Thymus (tissue), 11 donors: Measurements from ENCODE around the gene ATG4A. TPM values are rescaled to one million over a fixed set of nuclear protein-coding genes. Genes with fewer than 3 reads are reported as not detected.
A peak's percentile ranks its signal among the peaks of the same experiment; 100 is the strongest.

Experiments used
- DNase-seq, 9 donors: peaks; one replicate each; pipeline ENCODE4 v3.0.0-alpha.2; 2013; ENCODE audit warnings: low spot score in 9 of 9, low read depth in 6 of 9, missing footprints in 1 of 9
- H3K27ac ChIP-seq, 2 donors: one replicate each; pipeline ENCODE4 v1.5.1; 2013; ENCODE audit warnings: control low read depth in 1 of 2, low read depth in 1 of 2, low read length in 1 of 2, mild to moderate bottlenecking in 1 of 2, moderate library complexity in 1 of 2
- H3K27me3 ChIP-seq, 2 donors: one replicate each; pipeline ENCODE4 v1.5.1; 2013; ENCODE audit warnings: low read length in 1 of 2; ENCODE audit not compliant: control insufficient read depth in 2 of 2, insufficient read depth in 1 of 2
- H3K36me3 ChIP-seq, 2 donors: one replicate each; pipeline ENCODE4 v1.5.1; 2013; ENCODE audit warnings: low read length in 1 of 2, mild to moderate bottlenecking in 1 of 2, moderate library complexity in 1 of 2; ENCODE audit not compliant: control insufficient read depth in 2 of 2, insufficient read depth in 2 of 2
- H3K4me1 ChIP-seq, 2 donors: one replicate each; pipeline ENCODE4 v1.5.1; 2013; ENCODE audit warnings: low read length in 2 of 2; ENCODE audit not compliant: control insufficient read depth in 2 of 2, insufficient read depth in 2 of 2
- H3K4me3 ChIP-seq, 2 donors: one replicate each; pipeline ENCODE4 v1.5.1; 2013; ENCODE audit warnings: low read length in 2 of 2, control low read depth in 1 of 2, mild to moderate bottlenecking in 1 of 2
- H3K9me3 ChIP-seq, 2 donors: one replicate each; pipeline ENCODE4 v1.5.1; 2013; ENCODE audit warnings: low read length in 1 of 2, mild to moderate bottlenecking in 1 of 2; ENCODE audit not compliant: control insufficient read depth in 2 of 2, insufficient read depth in 1 of 2
- WGBS: extraction: QIAGEN DNeasy Blood & Tissue Kit; methylation state at CpG from one replicate; pipeline ENCODE4 v1.1.7; 2013; 5-methylcytosine and 5-hydroxymethylcytosine counted together
- polyA plus RNA-seq: library from polyadenylated mRNA; stranded (reverse); fragments of 200-250 nt; gene quantifications from one replicate; pipeline ENCODE4 v1.2.3, GENCODE V29; 2013
- total RNA-seq: library from RNA; stranded (reverse); fragments of 120-200 nt; gene quantifications from one replicate; pipeline ENCODE4 v1.2.4, GENCODE V29; 2013
- donor health status: healthy.

Gene ATG4A
- total and polyA plus RNA-seq, 2 donors, result 14.7 to 18.2 TPM

- no peaks in the 10 kb centered on the region for H3K36me3 ChIP-seq
- DNase-seq, result no peak
- no peaks in the 10 kb centered on the region for H3K27me3 ChIP-seq
- WGBS, result 65% methylated on average over 1 of the region's 1 CpG
- no peak overlapping the region for H3K4me3 ChIP-seq
- no peaks in the 10 kb centered on the region for H3K9me3 ChIP-seq
- H3K4me1 ChIP-seq, result no peaks in the 10 kb centered on the region
- H3K27ac ChIP-seq, result no peak overlapping the region
Measured at GRCh38 chrX:108068121-108068520, 23.5 kb upstream of the ATG4A start.

DNA sequence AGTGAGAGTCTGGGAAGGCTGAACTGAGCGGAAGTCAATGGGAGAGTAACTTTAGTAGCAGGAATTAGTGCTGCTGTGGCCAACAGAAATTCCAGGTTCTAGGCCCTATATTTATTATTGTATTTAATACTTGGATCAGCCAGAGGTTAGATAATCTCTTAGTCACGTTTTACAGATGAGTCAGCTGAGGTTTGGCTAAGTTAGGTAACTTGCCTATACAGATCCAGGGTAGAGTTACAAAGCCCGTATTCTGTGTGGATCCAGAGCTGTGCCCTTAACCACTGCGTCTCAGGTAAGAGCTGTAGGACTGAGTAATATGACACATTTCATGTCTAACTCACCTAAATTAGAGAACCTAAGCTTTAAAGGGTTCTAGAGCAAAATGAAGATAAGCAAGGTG is 20.7 kb upstream of the ATG4A start:
- Histone ChIP-seq H3K9me3 (no peaks in the 10 kb centered on the region), H3K36me3 (no peaks in the 10 kb centered on the region), H3K27me3 (no peaks in the 10 kb centered on the region), H3K27ac (no peak overlapping the region), H3K4me3 (no peak overlapping the region), H3K4me1 (no peaks in the 10 kb centered on the region)
- 90% methylated on average over 4 of the region's 4 CpGs for WGBS
- no peak for DNase-seq

GRCh38 chrX:108071578-108071977 is 20.0 kb upstream of the ATG4A start:
- no peak overlapping the region for H3K27ac ChIP-seq
- H3K4me3 ChIP-seq, result no peak overlapping the region
- WGBS, result 92% methylated on average over 1 of the region's 1 CpG
- H3K9me3 ChIP-seq, result no peaks in the 10 kb centered on the region
- no peak for DNase-seq
- H3K36me3 ChIP-seq, result no peaks in the 10 kb centered on the region
- H3K27me3 ChIP-seq, result no peaks in the 10 kb centered on the region
- no peaks in the 10 kb centered on the region for H3K4me1 ChIP-seq

GRCh38 chrX:108072746-108073145 is 18.8 kb upstream of the ATG4A start:
- WGBS, result 82% methylated on average over 5 of the region's 5 CpGs
- Histone ChIP-seq H3K4me1 (no peaks in the 10 kb centered on the region), H3K27ac (no peak overlapping the region), H3K36me3 (no peaks in the 10 kb centered on the region), H3K27me3 (no peaks in the 10 kb centered on the region), H3K9me3 (no peaks in the 10 kb centered on the region), H3K4me3 (no peak overlapping the region)
- no peak for DNase-seq

- H3K4me1 ChIP-seq, result no peaks in the 10 kb centered on the region
- no peaks in the 10 kb centered on the region for H3K9me3 ChIP-seq
- WGBS, result 98% methylated on average over 2 of the region's 2 CpGs
- H3K27me3 ChIP-seq, result no peaks in the 10 kb centered on the region
- no peak overlapping the region for H3K4me3 ChIP-seq
- no peak for DNase-seq
- H3K27ac ChIP-seq, result no peak overlapping the region
- no peaks in the 10 kb centered on the region for H3K36me3 ChIP-seq
Measured at GRCh38 chrX:108081110-108081509, 10.5 kb upstream of the ATG4A start.

DNA sequence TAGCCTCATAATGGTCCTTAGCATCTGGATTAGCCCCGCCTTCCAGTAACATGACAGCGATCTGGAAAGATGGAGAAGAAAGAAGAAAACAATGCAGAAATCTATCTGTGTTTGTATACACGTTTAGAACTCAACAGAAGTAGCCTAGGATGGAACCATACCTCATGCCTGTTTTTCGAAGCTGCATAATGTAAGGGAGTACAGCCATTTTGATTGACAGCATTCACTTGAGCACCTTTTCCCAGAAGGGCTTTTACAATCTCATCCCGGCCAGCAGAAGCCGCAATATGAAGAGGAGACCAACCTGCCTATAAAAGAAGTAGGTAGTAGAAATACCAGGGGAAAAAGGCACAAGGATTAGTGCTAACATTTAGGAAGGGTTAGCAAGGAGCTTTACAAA is 3.8 kb upstream of the ATG4A start:
- Histone ChIP-seq H3K4me1 (peaks cover 0 to 3% of the 10 kb centered on the region in 2 donors), H3K4me3 (no peak overlapping the region), H3K27me3 (peaks cover 0 to 2% of the 10 kb centered on the region in 2 donors), H3K36me3 (peaks cover 0 to 3% of the 10 kb centered on the region in 2 donors), H3K9me3 (no peaks in the 10 kb centered on the region), H3K27ac (no peak overlapping the region)
- DNase-seq, result no peak
- WGBS, result over 99% methylated on average over 6 of the region's 6 CpGs

DNA sequence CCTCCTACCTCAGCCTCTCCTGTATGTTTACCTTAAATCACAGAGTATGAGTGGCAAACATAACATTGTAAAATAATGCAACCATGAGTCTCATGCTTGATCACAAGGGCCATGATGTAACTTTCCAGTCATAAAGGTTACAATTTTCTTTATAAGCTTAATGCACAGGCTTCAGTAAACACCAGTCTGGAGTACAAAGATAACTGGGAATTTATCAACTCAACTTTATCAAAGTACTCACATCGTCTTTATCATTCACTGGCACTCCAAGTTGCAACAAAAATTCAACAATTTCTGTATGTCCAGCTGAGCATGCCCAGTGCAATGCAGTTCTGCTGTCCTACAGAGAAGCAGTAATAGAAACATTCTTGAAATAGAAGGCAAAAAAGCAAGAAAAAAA is 3.1 kb upstream of the ATG4A start:
- 96% methylated on average over 1 of the region's 1 CpG for WGBS
- H3K27me3 ChIP-seq, result peaks cover 0 to 2% of the 10 kb centered on the region in 2 donors
- peaks cover 0 to 3% of the 10 kb centered on the region in 2 donors for H3K4me1 ChIP-seq
- no peak overlapping the region for H3K4me3 ChIP-seq
- peaks cover 0 to 3% of the 10 kb centered on the region in 2 donors for H3K36me3 ChIP-seq
- DNase-seq, result no peak
- H3K9me3 ChIP-seq, result no peaks in the 10 kb centered on the region
- no peak overlapping the region for H3K27ac ChIP-seq

- H3K4me1 ChIP-seq, result peaks cover 0 to 3% of the 10 kb centered on the region in 2 donors
- H3K27ac ChIP-seq, result peak overlapping the region; percentile 94 to 95
- peak overlapping the region; percentile 65 to 79 for H3K4me3 ChIP-seq
- no peaks in the 10 kb centered on the region for H3K9me3 ChIP-seq
- 3% methylated on average over 20 of the region's 20 CpGs for WGBS
- H3K36me3 ChIP-seq, result peaks cover 0 to 3% of the 10 kb centered on the region in 2 donors
- peak in 3 of 9 donors; percentile 2 to 22 (median 13) for DNase-seq
- H3K27me3 ChIP-seq, result peaks cover 0 to 2% of the 10 kb centered on the region in 2 donors
Measured at GRCh38 chrX:108090491-108091263, 901 bp upstream of the ATG4A start.

GRCh38 chrX:108091878-108092291 is 307 bp downstream of the ATG4A start:
- Histone ChIP-seq H3K27me3 (peaks cover 0 to 2% of the 10 kb centered on the region in 2 donors), H3K4me1 (peaks cover 0 to 3% of the 10 kb centered on the region in 2 donors), H3K36me3 (no peaks in the 10 kb centered on the region), H3K27ac (peak overlapping the region; percentile 18 to 37), H3K9me3 (no peaks in the 10 kb centered on the region), H3K4me3 (peak overlapping the region; percentile 65 to 79)
- DNase-seq, result no peak
- WGBS, result 1% methylated on average over 15 of the region's 15 CpGs
